K562 (cell line): ENCODE results near the gene SYMPK. TPM values are rescaled to one million over a fixed set of nuclear protein-coding genes. Genes with fewer than 3 reads are reported as not detected.

ENCODE experiments used
- ARHGAP35 ChIP-seq: fragments of 450-650 bp; IDR thresholded peaks from 2 replicates; pipeline ENCODE4 v1.6.1; 2018; ENCODE audit not compliant: partially characterized antibody
- ARID3A ChIP-seq: IDR thresholded peaks from 2 replicates; pipeline ENCODE4 v1.6.1; 2012; ENCODE audit warnings: low read depth, low read length, improper control_type of control experiment, borderline replicate concordance
- ETV5 ChIP-seq: sonication (generic); formaldehyde crosslinking; IDR thresholded peaks from 2 replicates; pipeline ENCODE4 v1.4.0; 2020; ENCODE audit warnings: low read depth, mild to moderate bottlenecking, missing genetic modification reagents
- FOXP1 ChIP-seq: sonication (generic); formaldehyde crosslinking; IDR thresholded peaks from 2 replicates; pipeline ENCODE4 v1.8.0; 2022; ENCODE audit warnings: mild to moderate bottlenecking, missing genetic modification reagents
- HDAC8 ChIP-seq: fragments of 450-650 bp; IDR thresholded peaks from 2 replicates; pipeline ENCODE4 v1.6.1; 2016; ENCODE audit warnings: mild to moderate bottlenecking, missing genetic modification characterization, moderate library complexity, missing compliant biosample characterization
- HMG20A ChIP-seq: fragments of 450-650 bp; formaldehyde crosslinking; conservative IDR thresholded peaks from 2 replicates; pipeline ENCODE4 v1.4.0; 2020; ENCODE audit warnings: mild to moderate bottlenecking, mixed read lengths
- ILK ChIP-seq: fragments of 450-650 bp; IDR thresholded peaks from 2 replicates; pipeline ENCODE4 v1.6.1; 2016; ENCODE audit warnings: missing genetic modification characterization, low read depth, mild to moderate bottlenecking, missing compliant biosample characterization, moderate library complexity, borderline replicate concordance
- L3MBTL2 ChIP-seq: fragments of 450-650 bp; IDR thresholded peaks from 2 replicates; pipeline ENCODE4 v1.6.1; 2016; ENCODE audit warnings: mild to moderate bottlenecking, moderate library complexity
- MAFF ChIP-seq: IDR thresholded peaks from 2 replicates; pipeline ENCODE4 v1.6.1; 2012; ENCODE audit warnings: low read length, improper control_type of control experiment
- MAFG ChIP-seq: fragments of 450-650 bp; conservative IDR thresholded peaks from 2 replicates; pipeline ENCODE4 v1.6.1; 2016; ENCODE audit warnings: missing genetic modification characterization, missing compliant biosample characterization
- MIER1 ChIP-seq: fragments of 450-650 bp; IDR thresholded peaks from 2 replicates; pipeline ENCODE4 v1.6.1; 2016; ENCODE audit warnings: antibody characterized with exemption, mild to moderate bottlenecking, low read depth
- PHF8 ChIP-seq: fragments of 200-600 bp; sonication (generic); IDR thresholded peaks from 2 replicates; pipeline ENCODE4 v1.6.1; 2012; ENCODE audit warnings: mixed run types, mild to moderate bottlenecking, inconsistent platforms, low read length, moderate library complexity, borderline replicate concordance
- POLR2G ChIP-seq: fragments of 200-400 bp; formaldehyde crosslinking; IDR thresholded peaks from 2 replicates; pipeline ENCODE4 v1.6.1; 2017; ENCODE audit warnings: low read depth, mild to moderate bottlenecking, antibody characterized with exemption, low read length, moderate library complexity
- PYGO2 ChIP-seq: fragments of 450-650 bp; IDR thresholded peaks from 2 replicates; pipeline ENCODE4 v1.6.1; 2016; ENCODE audit warnings: mild to moderate bottlenecking, missing genetic modification characterization, moderate library complexity, missing compliant biosample characterization
- RBBP5 ChIP-seq: fragments of 200-600 bp; sonication (generic); IDR thresholded peaks from 2 replicates; pipeline ENCODE4 v1.6.1; 2012; ENCODE audit warnings: borderline replicate concordance, mild to moderate bottlenecking, low read length, control low read depth, inconsistent platforms; ENCODE audit not compliant: insufficient read depth, poor library complexity, severe bottlenecking
- RBM14 ChIP-seq: fragments of 200-400 bp; formaldehyde crosslinking; IDR thresholded peaks from 2 replicates; pipeline ENCODE4 v1.6.1; 2018; ENCODE audit warnings: low read depth, mild to moderate bottlenecking, low read length, moderate library complexity, borderline replicate concordance; ENCODE audit not compliant: insufficient read depth
- SIX5 ChIP-seq, 2 experiments: IDR thresholded peaks; 2 replicates each; pipeline ENCODE4 v1.6.1; 2011; ENCODE audit warnings: low read length in 2 of 2, borderline replicate concordance in 1 of 2, low read depth in 1 of 2, mild to moderate bottlenecking in 1 of 2, moderate library complexity in 1 of 2; ENCODE audit not compliant: insufficient read depth in 1 of 2
- STAT5A ChIP-seq: IDR thresholded peaks from 2 replicates; pipeline ENCODE4 v1.6.1; 2012; ENCODE audit warnings: low read length, inconsistent platforms, borderline replicate concordance
- ZNF23 ChIP-seq: fragments of 250-450 bp; sonication (Bioruptor Pico); IDR thresholded peaks from 2 replicates; pipeline ENCODE4 v1.4.0; 2020; ENCODE audit warnings: mild to moderate bottlenecking
- ZNF699 ChIP-seq: fragments of 250-450 bp; sonication (Bioruptor Pico); IDR thresholded peaks from 2 replicates; pipeline ENCODE4 v1.8.0; 2021; ENCODE audit warnings: mild to moderate bottlenecking, moderate library complexity; ENCODE audit not compliant: insufficient replicate concordance
- ZNF77 ChIP-seq: fragments of 250-450 bp; sonication (Bioruptor Pico); IDR thresholded peaks from 2 replicates; pipeline ENCODE4 v1.5.0; 2020
- polyA plus RNA-seq, 8 experiments: library from polyadenylated mRNA; depleted of rRNA in 4 of 8; stranded (reverse) in 5 of 8; unstranded in 3 of 8; fragments of >200 nt; fragmentation: Nextera tagmentation in 2 of 8; fragmentation: Illumina TruSeq in 1 of 8; extraction: Ambion mirVana in 2 of 8; extraction: Trizol in 1 of 8; gene quantifications; 2 replicates each; pipeline versions ENCODE4 v1.2.1 to v1.2.3, GENCODE V29; 2011 to 2014; ENCODE audit warnings: inconsistent platforms in 1 of 8, missing spikeins in 1 of 8
- total RNA-seq, 7 experiments: library from RNA; depleted of rRNA in 6 of 7; stranded (reverse); fragments of >200 nt in 6 of 7; fragmentation: Illumina TruSeq in 2 of 7; extraction: Trizol in 2 of 7; gene quantifications; 2 replicates each; pipeline versions ENCODE4 v1.2.1 to v1.2.3, GENCODE V29; 2011 to 2021; ENCODE audit warnings: low replicate concordance in 1 of 7
- TF ChIP-seq, protein P1 (sequence below): sonication (generic); formaldehyde crosslinking; IDR thresholded peaks from 2 replicates; pipeline ENCODE4 v1.8.1; 2023; ENCODE audit warnings: mild to moderate bottlenecking, missing genetic modification reagents

The SYMPK gene
- total and polyA plus RNA-seq, 9 of the 15 experiments (the other 6 are each of a cell fraction or from before 2014, with no cell fraction given): 0.73 to 95.5 (median 58.4) TPM

GRCh38 chr19:45901432-45901911 is 38.5 kb upstream of the SYMPK start (continued):
- TF ChIP-seq ILK (tag): no peak
- TF ChIP-seq ARID3A: no peak
- TF ChIP-seq RBM14: 0 out of 2 replicates have a peak, but pooled peaks have one; percentile 1
- TF ChIP-seq ETV5 (CRISPR knock-in tag): no peak
- peak; percentile 27; the same call in 1 of the 2 replicates for TF ChIP-seq POLR2G
- TF ChIP-seq ZNF77 (CRISPR knock-in tag): no peak
- no peak for TF ChIP-seq ARHGAP35
- TF ChIP-seq RBBP5: peak; percentile 36
- no peak for TF ChIP-seq FOXP1
- TF ChIP-seq PHF8: no peak
- TF ChIP-seq HDAC8 (tag): no peak
- TF ChIP-seq SIX5 (IDR thresholded peaks at IDR 0.05; ENCODE audit: borderline replicate concordance in 1 of 2, insufficient read depth in 1 of 2, low read depth in 1 of 2, low read length in 2 of 2): no peak
- TF ChIP-seq L3MBTL2: no peak
- TF ChIP-seq, protein P1, sequence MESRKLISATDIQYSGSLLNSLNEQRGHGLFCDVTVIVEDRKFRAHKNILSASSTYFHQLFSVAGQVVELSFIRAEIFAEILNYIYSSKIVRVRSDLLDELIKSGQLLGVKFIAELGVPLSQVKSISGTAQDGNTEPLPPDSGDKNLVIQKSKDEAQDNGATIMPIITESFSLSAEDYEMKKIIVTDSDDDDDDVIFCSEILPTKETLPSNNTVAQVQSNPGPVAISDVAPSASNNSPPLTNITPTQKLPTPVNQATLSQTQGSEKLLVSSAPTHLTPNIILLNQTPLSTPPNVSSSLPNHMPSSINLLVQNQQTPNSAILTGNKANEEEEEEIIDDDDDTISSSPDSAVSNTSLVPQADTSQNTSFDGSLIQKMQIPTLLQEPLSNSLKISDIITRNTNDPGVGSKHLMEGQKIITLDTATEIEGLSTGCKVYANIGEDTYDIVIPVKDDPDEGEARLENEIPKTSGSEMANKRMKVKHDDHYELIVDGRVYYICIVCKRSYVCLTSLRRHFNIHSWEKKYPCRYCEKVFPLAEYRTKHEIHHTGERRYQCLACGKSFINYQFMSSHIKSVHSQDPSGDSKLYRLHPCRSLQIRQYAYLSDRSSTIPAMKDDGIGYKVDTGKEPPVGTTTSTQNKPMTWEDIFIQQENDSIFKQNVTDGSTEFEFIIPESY (CRISPR knock-in tag): peak; percentile 96
- TF ChIP-seq STAT5A: no peak
- no peak for TF ChIP-seq ZNF23
- TF ChIP-seq MAFF: no peak
- no peak for TF ChIP-seq MAFG
- TF ChIP-seq HMG20A (CRISPR knock-in tag): no peak
- no peak for TF ChIP-seq ZNF699 (CRISPR knock-in tag)
- TF ChIP-seq PYGO2 (tag): no peak
- no peak for TF ChIP-seq MIER1
